Heart left ventricle (tissue), 16 donors: ENCODE results near the gene ITGB3. TPM values are rescaled to one million over a fixed set of nuclear protein-coding genes. Genes with fewer than 3 reads are reported as not detected.

Source experiments
- ATAC-seq, 4 donors: fragments of 200-7000 bp; cut with Tn5 transposase; one replicate each; pipeline ENCODE4 v1.9.1; 2020 to 2022; ENCODE audit warnings: moderate library complexity in 4 of 4, mild to moderate bottlenecking in 3 of 4, moderate number of reproducible peaks in 1 of 4
- DNase-seq, 5 donors: peaks; one replicate each; pipeline ENCODE4 v3.0.0-alpha.2; 2020
- H3K27ac ChIP-seq, 12 donors: fragments of 200-600 bp; sonication (generic) in 4 of 12; one replicate each; pipeline versions ENCODE4 v1.5.0 to v1.8.0; 2016 to 2022; ENCODE audit warnings: mild to moderate bottlenecking in 2 of 12
- H3K27me3 ChIP-seq, 9 donors: fragments of 200-600 bp; sonication (generic) in 2 of 9; one replicate each; pipeline versions ENCODE4 v1.5.1 to v1.8.0; 2016 to 2022; ENCODE audit warnings: mild to moderate bottlenecking in 3 of 9
- H3K36me3 ChIP-seq, 9 donors: fragments of 200-600 bp; sonication (generic) in 2 of 9; one replicate each; pipeline versions ENCODE4 v1.5.0 to v1.8.0; 2018 to 2022; ENCODE audit warnings: mild to moderate bottlenecking in 2 of 9
- H3K4me1 ChIP-seq, 12 donors: fragments of 200-600 bp; sonication (generic) in 4 of 12; one replicate each; pipeline versions ENCODE4 v1.5.0 to v1.8.0; 2016 to 2022; ENCODE audit warnings: mild to moderate bottlenecking in 3 of 12
- H3K4me3 ChIP-seq, 12 donors: fragments of 200-600 bp; sonication (generic) in 4 of 12; one replicate each; pipeline versions ENCODE4 v1.5.0 to v1.8.0; 2017 to 2022; ENCODE audit warnings: mild to moderate bottlenecking in 9 of 12, moderate library complexity in 4 of 12
- H3K9me3 ChIP-seq, 12 donors: fragments of 200-600 bp; sonication (generic) in 4 of 12; one replicate each; pipeline versions ENCODE4 v1.5.0 to v1.8.0; 2016 to 2022; ENCODE audit warnings: mild to moderate bottlenecking in 1 of 12
- CTCF ChIP-seq, 12 donors: fragments of 200-600 bp; sonication (generic) in 4 of 12; IDR thresholded peaks; one replicate each; pipeline versions ENCODE4 v1.5.0 to v1.8.0; 2018 to 2022; ENCODE audit warnings: antibody characterized with exemption in 12 of 12, mild to moderate bottlenecking in 5 of 12
- POLR2A ChIP-seq, 2 donors: fragments of 450-650 bp; IDR thresholded peaks; one replicate each; pipeline ENCODE4 v1.6.1; 2017; ENCODE audit warnings: antibody characterized with exemption in 2 of 2, mild to moderate bottlenecking in 2 of 2, moderate library complexity in 2 of 2
- WGBS, 4 donors: extraction: QIAGEN DNeasy Blood & Tissue Kit in 2 of 4; methylation state at CpG; one replicate each; pipeline versions ENCODE4 v1.1.5 to v1.1.7; 2013 to 2018; 5-methylcytosine and 5-hydroxymethylcytosine counted together
- intact Hi-C, 10 donors: fragments of 100-400 bp; cut with DNase I; formaldehyde crosslinking; loops; one replicate each; pipeline versions ENCODE4 v1.11.1 to v1.14.2; 2022
- polyA plus RNA-seq, 2 donors: library from polyadenylated mRNA; stranded (reverse); fragments of 200-250 nt; gene quantifications; one replicate each; pipeline ENCODE4 v1.2.3, GENCODE V29; 2013
- total RNA-seq, 9 donors: library from RNA; depleted of rRNA in 2 of 9; stranded (reverse); fragments of >200 nt in 2 of 9; fragmentation: NEBNext Ultra II Directional in 3 of 9; extraction: Animal tissue kit (Norgen Biotek cat#: 25700) in 3 of 9; gene quantifications; one replicate each; pipeline versions ENCODE4 v1.1.0 to v1.2.4, GENCODE V29; 2016 to 2023
- donor health status: ischemic (EF 13 %, LVEDD 7.1; RV severe dilation, severe dysfunction).
- donor health status: healthy with polysubstance abuse.
- donor health status: DM: no; HTN: yes; CAD: no.
- donor health status: DM: no; HTN: no; CAD: no.
- donor health status: ischemic (EF 25% LVEDD 6.9; RV normal size, moderate dysfunction).
- donor health status: ischemic (EF 25% LVEDD 5.7; RV mildly dilated, moderate dysfunction).
- donor health status: healthy.
- donor health status: DM: yes; HTN: yes; CAD: no.
- donor health status: ischemic (EF 35%, LVEDD 5.7; RV mildly dilated, moderate dysfunction).
- donor health status: nonischemic (EF 11% LVEDD 7.7; RV severe dilation, severe dysfunction).
- donor health status: DM: yes; HTN: yes; CAD: no.
- donor health status: PGD.
- donor health status: ischemic (EF 29% LVEDD 5.4; RV normal size, mild dysfunction).
- donor health status: nonischemic (EF 23%, LVEDD 6.1; RV moderate dilation, normal function).

The ITGB3 gene
- total and polyA plus RNA-seq, 11 donors, result 1.3 to 14.8 (median 4.8) TPM

DNA sequence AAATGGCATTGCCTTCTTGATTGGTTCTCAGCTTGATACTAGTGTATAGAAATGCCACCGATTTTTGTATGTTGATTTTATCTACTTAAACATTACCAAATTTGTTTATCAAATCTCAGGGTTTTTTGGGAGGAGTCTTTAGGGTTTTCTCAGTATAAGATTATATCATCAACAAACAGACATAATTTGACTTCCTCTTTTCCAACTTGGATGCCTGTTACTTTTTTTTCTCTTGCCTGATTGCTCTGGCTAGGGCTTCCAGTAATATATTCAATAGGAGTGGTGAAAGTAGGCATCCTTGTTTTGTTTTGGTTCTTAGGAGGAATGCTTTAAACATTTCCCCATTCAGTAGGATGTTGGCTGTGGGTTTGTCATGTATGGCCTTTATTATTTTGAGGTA, 99.2 kb downstream of the ITGB3 start:
- H3K27ac ChIP-seq, result no peak overlapping the region
- intact Hi-C loops, result no loop called here
- 89 to 92% (median 90%) methylated on average over 1 of the region's 1 CpG for WGBS, 4 donors
- DNase-seq, result no peak
- H3K9me3 ChIP-seq, result no peaks in the 10 kb centered on the region
- ATAC-seq, result no peak
- no peaks in the 10 kb centered on the region for H3K27me3 ChIP-seq
- no peak overlapping the region for H3K4me3 ChIP-seq
- H3K36me3 ChIP-seq, result peaks cover 0 to 6% (median 0%) of the 10 kb centered on the region in 9 donors
- H3K4me1 ChIP-seq, result no peaks in the 10 kb centered on the region
- no peak for TF ChIP-seq CTCF (IDR thresholded peaks at IDR 0.05)
- no peak for TF ChIP-seq POLR2A (IDR thresholded peaks at IDR 0.05)

DNA sequence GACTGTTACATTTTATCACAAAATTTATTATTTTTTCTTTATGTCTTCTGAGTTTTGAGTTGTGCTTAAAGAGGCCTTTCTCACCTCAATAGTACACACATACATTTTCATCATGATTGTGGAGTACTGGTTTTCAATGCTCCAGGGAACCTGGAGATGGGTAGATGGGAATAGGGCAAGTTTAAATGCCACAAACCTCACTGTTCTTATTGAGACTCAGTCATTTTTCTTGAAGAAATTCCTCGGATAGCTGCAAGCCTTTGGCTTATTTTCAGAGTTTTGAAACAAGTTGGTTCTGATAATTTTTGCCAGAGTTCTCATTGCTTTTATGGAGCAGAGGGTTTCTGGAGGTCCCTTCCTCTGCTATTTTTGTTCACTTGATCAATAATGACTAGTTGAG, 105.0 kb downstream of the ITGB3 start:
- Histone ChIP-seq H3K4me1 (no peaks in the 10 kb centered on the region), H3K36me3 (peaks cover 0 to 2% (median 0%) of the 10 kb centered on the region in 9 donors), H3K27me3 (no peaks in the 10 kb centered on the region), H3K4me3 (no peak overlapping the region), H3K9me3 (no peaks in the 10 kb centered on the region), H3K27ac (no peak overlapping the region)
- intact Hi-C loops, result no loop called here
- 86 to 96% (median 91%) methylated on average over 1 of the region's 1 CpG for WGBS, 4 donors
- DNase-seq, result no peak
- no peak for ATAC-seq
- TF ChIP-seq CTCF (IDR thresholded peaks at IDR 0.05), result no peak

Other genes starting within 250 kb of the ITGB3 start
- gene CDC27, start 64.5 kb upstream of the ITGB3 start, total RNA-seq, result 100 to 1,000 TPM in 2 of 9 donors, 10 to 100 TPM in 7; 43.7 to 110 (median 79.7) TPM
- gene CDC27, start 64.5 kb upstream of the ITGB3 start, polyA plus RNA-seq, result 10 to 100 TPM; 10.4 to 37.4 TPM
- gene MYL4, start 44.5 kb upstream of the ITGB3 start, total RNA-seq, result 100 to 1,000 TPM in 3 of 9 donors, 10 to 100 TPM in 6; 24.9 to 186 (median 69.0) TPM
- gene MYL4, start 44.5 kb upstream of the ITGB3 start, polyA plus RNA-seq, result 100 to 1,000 TPM in 1 of 2 donors, 10 to 100 TPM in 1; 33.0 to 750 TPM
- 1 to 10 TPM in 8 of 9 donors, under 1 TPM in 1; 0.63 to 6.1 (median 1.7) TPM for gene EFCAB13, start 70.1 kb downstream of the ITGB3 start, total RNA-seq
- 1 to 10 TPM in 1 of 2 donors, under 1 TPM in 1; 0.47 to 1.1 TPM for gene EFCAB13, start 70.1 kb downstream of the ITGB3 start, polyA plus RNA-seq